A549 (cell line): ENCODE measurements around the gene SLC29A4.
"Not testable (repeated sequence)": the region's sequence is repeated elsewhere in the genome, so short reads cannot be mapped to it uniquely, and the experiment has no call there.

ENCODE experiments used
- CEBPB ChIP-seq, 2 experiments: fragments of >200 bp in 1 of 2; sonication (Bioruptor Twin) in 1 of 2; formaldehyde crosslinking in 1 of 2; IDR thresholded peaks; 2 replicates each; pipeline ENCODE4 v1.6.1; 2012 to 2016
- CHD2 ChIP-seq: fragments of 150-350 bp; IDR thresholded peaks from 2 replicates; pipeline ENCODE4 v1.6.1; 2014; ENCODE audit warnings: low read length; ENCODE audit not compliant: partially characterized antibody
- MYC ChIP-seq: IDR thresholded peaks from 2 replicates; pipeline ENCODE4 v1.6.1; 2012; ENCODE audit warnings: mild to moderate bottlenecking, inconsistent platforms, low read length, improper control_type of control experiment, borderline replicate concordance
- POLR2A ChIP-seq: IDR thresholded peaks from 2 replicates; pipeline ENCODE4 v1.6.1; 2012; ENCODE audit warnings: mild to moderate bottlenecking, low read length
- RCOR1 ChIP-seq: fragments of 150-350 bp; IDR thresholded peaks from 2 replicates; pipeline ENCODE4 v1.6.1; 2014; ENCODE audit warnings: antibody characterized with exemption, low read length, low read depth
- RFX5 ChIP-seq: fragments of 450-650 bp; IDR thresholded peaks from 2 replicates; pipeline ENCODE4 v1.7.1; 2014; ENCODE audit warnings: antibody characterized with exemption, mild to moderate bottlenecking, moderate library complexity
- TF ChIP-seq, protein P1 (sequence below): IDR thresholded peaks from 2 replicates; pipeline ENCODE4 v1.6.1; 2012
- TF ChIP-seq, protein P2 (sequence below): fragments of >200 bp; sonication (Bioruptor Twin); formaldehyde crosslinking; IDR thresholded peaks from 3 replicates; pipeline ENCODE4 v1.5.1; 2016
- TF ChIP-seq, protein P3 (sequence below): IDR thresholded peaks from 2 replicates; pipeline ENCODE4 v1.6.1; 2012; ENCODE audit warnings: low read depth, borderline replicate concordance
- TF ChIP-seq, protein P4 (sequence below): IDR thresholded peaks from 2 replicates; pipeline ENCODE4 v1.6.1; 2012

DNA sequence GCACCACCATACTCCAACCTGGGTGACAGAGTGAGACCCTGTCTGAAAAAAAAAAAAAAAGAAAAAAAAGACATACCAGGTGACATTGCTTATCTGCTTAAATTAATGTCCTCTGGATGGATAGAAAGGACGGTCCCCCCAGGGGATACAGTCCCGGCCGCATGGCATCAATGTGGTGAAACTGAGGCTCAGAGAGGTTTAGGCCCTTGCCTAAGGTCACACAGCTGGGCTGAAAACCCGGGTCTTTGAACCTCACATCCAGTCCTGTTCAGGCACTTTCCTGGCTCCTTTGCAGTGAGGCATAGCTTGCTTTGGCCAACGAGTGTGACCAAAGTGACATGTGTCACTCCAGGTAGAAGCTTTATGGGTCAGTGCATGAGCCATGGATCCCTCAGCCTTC is 4.6 kb downstream of the SLC29A4 start:
- TF ChIP-seq, protein P1, sequence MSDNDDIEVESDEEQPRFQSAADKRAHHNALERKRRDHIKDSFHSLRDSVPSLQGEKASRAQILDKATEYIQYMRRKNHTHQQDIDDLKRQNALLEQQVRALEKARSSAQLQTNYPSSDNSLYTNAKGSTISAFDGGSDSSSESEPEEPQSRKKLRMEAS = not testable (repeated sequence)
- TF ChIP-seq CEBPB (IDR thresholded peaks at IDR 0.05); POLR2A; RFX5; CHD2; RCOR1; MYC: not testable (repeated sequence)
- TF ChIP-seq, protein P2, sequence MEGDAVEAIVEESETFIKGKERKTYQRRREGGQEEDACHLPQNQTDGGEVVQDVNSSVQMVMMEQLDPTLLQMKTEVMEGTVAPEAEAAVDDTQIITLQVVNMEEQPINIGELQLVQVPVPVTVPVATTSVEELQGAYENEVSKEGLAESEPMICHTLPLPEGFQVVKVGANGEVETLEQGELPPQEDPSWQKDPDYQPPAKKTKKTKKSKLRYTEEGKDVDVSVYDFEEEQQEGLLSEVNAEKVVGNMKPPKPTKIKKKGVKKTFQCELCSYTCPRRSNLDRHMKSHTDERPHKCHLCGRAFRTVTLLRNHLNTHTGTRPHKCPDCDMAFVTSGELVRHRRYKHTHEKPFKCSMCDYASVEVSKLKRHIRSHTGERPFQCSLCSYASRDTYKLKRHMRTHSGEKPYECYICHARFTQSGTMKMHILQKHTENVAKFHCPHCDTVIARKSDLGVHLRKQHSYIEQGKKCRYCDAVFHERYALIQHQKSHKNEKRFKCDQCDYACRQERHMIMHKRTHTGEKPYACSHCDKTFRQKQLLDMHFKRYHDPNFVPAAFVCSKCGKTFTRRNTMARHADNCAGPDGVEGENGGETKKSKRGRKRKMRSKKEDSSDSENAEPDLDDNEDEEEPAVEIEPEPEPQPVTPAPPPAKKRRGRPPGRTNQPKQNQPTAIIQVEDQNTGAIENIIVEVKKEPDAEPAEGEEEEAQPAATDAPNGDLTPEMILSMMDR = not testable (repeated sequence)
- TF ChIP-seq, protein P3, sequence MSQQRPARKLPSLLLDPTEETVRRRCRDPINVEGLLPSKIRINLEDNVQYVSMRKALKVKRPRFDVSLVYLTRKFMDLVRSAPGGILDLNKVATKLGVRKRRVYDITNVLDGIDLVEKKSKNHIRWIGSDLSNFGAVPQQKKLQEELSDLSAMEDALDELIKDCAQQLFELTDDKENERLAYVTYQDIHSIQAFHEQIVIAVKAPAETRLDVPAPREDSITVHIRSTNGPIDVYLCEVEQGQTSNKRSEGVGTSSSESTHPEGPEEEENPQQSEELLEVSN = not testable (repeated sequence)
- TF ChIP-seq, protein P4, sequence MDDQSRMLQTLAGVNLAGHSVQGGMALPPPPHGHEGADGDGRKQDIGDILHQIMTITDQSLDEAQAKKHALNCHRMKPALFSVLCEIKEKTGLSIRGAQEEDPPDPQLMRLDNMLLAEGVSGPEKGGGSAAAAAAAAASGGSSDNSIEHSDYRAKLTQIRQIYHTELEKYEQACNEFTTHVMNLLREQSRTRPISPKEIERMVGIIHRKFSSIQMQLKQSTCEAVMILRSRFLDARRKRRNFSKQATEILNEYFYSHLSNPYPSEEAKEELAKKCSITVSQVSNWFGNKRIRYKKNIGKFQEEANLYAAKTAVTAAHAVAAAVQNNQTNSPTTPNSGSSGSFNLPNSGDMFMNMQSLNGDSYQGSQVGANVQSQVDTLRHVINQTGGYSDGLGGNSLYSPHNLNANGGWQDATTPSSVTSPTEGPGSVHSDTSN = not testable (repeated sequence)
